ENCODE measurements around the gene TLE3.

Gene TLE3

DNA sequence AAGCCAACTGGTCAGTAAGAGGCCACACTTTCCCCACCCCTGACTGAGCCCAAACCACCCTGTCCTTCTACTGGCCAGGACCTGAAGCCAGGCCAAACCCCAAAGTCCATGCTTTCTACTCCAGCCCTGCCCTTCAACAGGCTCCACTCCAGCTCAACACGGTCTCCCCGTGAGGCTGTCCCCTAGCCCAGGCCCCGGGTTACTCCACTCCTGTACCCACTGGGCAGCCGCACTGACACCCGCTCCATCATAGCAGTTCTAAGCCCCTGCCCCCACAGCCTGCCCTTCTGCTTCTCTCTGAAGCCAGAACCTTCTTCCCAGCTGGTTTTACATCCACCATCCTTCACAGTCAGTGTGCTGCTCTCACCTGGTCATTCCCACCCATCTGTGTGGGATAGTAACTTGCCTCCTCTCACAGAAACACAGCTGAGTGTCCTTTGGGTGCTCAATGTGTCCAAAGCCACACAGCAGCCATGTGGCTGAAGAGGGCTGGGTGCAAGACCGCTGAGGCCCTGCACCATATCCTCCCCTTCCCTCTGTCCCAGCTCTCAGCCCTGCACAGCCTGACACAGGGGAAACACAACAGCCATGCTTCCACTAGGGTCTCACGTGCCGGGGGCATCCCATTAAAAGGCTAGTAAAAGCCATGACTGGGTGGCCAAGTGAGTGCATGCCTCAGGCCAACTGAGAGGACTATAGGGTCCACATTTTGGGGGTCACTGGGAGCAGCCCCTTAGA lies 38.1 kb downstream of the TLE3 start:
- no peaks in the 10 kb centered on the region for H3K79me2 ChIP-seq (ENCODE audit: insufficient read depth, low read length)
- no peak overlapping the region for H3K4me2 ChIP-seq (ENCODE audit: low read depth, low read length, poor library complexity, severe bottlenecking)
- no peaks in the 10 kb centered on the region for H3K36me3 ChIP-seq (ENCODE audit: low read length)
- H3K9me2 ChIP-seq (replicated peaks; ENCODE audit: insufficient read depth, low read length), result no peaks in the 10 kb centered on the region
- no peak overlapping the region for H3K27ac ChIP-seq (ENCODE audit: low read depth, low read length)
- H2AFZ ChIP-seq (ENCODE audit: low read depth, low read length, severe bottlenecking), result no peak overlapping the region
- H3K9me3 ChIP-seq (ENCODE audit: insufficient read depth, low read length), result no peaks in the 10 kb centered on the region
- H3K4me3 ChIP-seq (ENCODE audit: insufficient read depth, low read length, poor library complexity, severe bottlenecking), result no peak overlapping the region
- no peaks in the 10 kb centered on the region for H4K20me1 ChIP-seq (ENCODE audit: low read depth, low read length)
- no peaks in the 10 kb centered on the region for H3F3A ChIP-seq (ENCODE audit: insufficient read depth)
- H3K27me3 ChIP-seq (ENCODE audit: low read length), result no peaks in the 10 kb centered on the region
- H3K9ac ChIP-seq (ENCODE audit: low read length), result no peak overlapping the region
- TF ChIP-seq, protein P1, sequence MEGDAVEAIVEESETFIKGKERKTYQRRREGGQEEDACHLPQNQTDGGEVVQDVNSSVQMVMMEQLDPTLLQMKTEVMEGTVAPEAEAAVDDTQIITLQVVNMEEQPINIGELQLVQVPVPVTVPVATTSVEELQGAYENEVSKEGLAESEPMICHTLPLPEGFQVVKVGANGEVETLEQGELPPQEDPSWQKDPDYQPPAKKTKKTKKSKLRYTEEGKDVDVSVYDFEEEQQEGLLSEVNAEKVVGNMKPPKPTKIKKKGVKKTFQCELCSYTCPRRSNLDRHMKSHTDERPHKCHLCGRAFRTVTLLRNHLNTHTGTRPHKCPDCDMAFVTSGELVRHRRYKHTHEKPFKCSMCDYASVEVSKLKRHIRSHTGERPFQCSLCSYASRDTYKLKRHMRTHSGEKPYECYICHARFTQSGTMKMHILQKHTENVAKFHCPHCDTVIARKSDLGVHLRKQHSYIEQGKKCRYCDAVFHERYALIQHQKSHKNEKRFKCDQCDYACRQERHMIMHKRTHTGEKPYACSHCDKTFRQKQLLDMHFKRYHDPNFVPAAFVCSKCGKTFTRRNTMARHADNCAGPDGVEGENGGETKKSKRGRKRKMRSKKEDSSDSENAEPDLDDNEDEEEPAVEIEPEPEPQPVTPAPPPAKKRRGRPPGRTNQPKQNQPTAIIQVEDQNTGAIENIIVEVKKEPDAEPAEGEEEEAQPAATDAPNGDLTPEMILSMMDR (IDR thresholded peaks at IDR 0.05; ENCODE audit: insufficient read depth, low read length, poor library complexity, severe bottlenecking), result no peak
- TF ChIP-seq EZH2phosphoT487 (conservative IDR thresholded peaks at IDR 0.05; ENCODE audit: low read length), result no peak

DNA sequence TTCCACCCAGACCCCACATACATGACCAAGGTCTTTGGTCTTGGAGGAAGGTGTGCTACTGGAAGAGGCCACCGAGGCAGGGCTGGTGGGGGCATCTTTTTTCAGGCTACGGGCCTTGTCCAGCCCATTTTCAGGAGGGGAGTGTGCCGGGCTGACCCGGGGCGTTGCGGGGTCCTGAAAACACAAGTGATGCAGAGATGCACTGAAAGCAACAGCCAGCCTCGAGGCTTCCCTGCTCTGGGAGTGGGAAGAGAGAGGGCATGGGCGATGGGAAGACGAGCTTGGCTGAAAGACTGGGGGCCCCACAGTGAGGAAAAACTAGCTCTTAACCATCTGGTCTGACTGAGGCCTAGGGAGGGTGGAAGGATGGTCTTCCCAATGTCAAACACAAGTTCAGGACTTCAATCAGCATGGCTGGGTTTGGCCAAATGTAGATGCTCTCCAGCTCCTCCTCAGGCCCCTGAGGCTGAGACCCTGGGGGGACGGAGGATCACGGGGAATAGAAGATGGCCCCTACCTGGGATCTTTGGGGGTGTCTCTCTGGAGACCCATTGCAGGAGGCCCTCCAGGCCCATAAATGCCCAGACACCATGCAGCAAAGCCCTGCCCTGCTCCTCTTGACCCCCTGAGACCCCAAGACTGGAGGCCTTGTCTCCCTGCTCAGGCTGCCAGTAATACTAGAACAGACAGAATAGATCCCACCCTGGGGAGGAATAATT lies 38.9 kb downstream of the TLE3 start:
- TF ChIP-seq, protein P1 (IDR thresholded peaks at IDR 0.05; ENCODE audit: insufficient read depth, low read length, poor library complexity, severe bottlenecking), result no peak
- TF ChIP-seq EZH2phosphoT487 (conservative IDR thresholded peaks at IDR 0.05; ENCODE audit: low read length), result no peak
- Histone ChIP-seq H3K9me3 (ENCODE audit: insufficient read depth, low read length) (no peaks in the 10 kb centered on the region), H3K36me3 (ENCODE audit: low read length) (no peaks in the 10 kb centered on the region), H3K4me3 (ENCODE audit: insufficient read depth, low read length, poor library complexity, severe bottlenecking) (no peak overlapping the region), H3F3A (ENCODE audit: insufficient read depth) (no peaks in the 10 kb centered on the region), H3K79me2 (ENCODE audit: insufficient read depth, low read length) (no peaks in the 10 kb centered on the region), H3K9me2 (replicated peaks; ENCODE audit: insufficient read depth, low read length) (no peaks in the 10 kb centered on the region), H2AFZ (ENCODE audit: low read depth, low read length, severe bottlenecking) (no peak overlapping the region), H3K9ac (ENCODE audit: low read length) (no peak overlapping the region), H4K20me1 (ENCODE audit: low read depth, low read length) (no peaks in the 10 kb centered on the region), H3K27me3 (ENCODE audit: low read length) (no peaks in the 10 kb centered on the region), H3K27ac (ENCODE audit: low read depth, low read length) (no peak overlapping the region), H3K4me2 (ENCODE audit: low read depth, low read length, poor library complexity, severe bottlenecking) (no peak overlapping the region)

DNA sequence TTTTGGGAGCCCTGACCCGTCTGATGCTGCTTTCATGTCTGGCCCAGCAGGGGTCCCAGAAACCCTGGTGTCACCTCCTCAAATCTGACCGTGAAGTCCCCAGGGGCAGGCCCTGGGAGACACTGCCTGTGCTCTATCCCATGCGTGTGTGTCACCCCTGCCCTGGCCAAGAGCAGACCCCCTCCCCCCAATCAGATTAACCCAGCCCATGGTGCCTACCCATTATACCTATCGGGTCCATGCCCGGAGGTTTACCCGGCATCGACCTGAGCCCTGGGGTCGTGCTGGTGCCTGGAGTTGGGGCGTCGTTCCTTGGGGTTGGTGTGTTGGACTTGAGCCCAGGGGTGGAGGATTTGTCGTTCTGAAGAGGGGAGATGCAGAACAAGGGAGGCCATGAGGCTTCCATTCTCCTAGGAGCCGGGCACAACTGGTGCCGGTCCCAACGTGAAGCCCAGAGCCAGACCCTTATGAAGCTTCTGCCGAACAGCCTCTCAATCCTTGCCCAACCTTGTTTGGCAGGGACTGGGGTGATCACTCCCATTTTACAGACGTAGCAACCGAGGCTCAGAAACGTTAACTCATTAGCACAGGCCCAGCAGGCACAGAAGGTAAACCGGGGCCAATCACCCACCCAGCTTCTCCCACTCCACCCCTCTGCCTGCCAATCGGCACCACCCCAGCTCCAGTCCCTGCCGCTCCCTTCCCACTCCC lies 39.6 kb downstream of the TLE3 start:
- H3K9me2 ChIP-seq (replicated peaks; ENCODE audit: insufficient read depth, low read length), result no peaks in the 10 kb centered on the region
- H3K27ac ChIP-seq (ENCODE audit: low read depth, low read length), result no peak overlapping the region
- no peaks in the 10 kb centered on the region for H3K36me3 ChIP-seq (ENCODE audit: low read length)
- no peaks in the 10 kb centered on the region for H3K9me3 ChIP-seq (ENCODE audit: insufficient read depth, low read length)
- no peaks in the 10 kb centered on the region for H4K20me1 ChIP-seq (ENCODE audit: low read depth, low read length)
- H3F3A ChIP-seq (ENCODE audit: insufficient read depth), result no peaks in the 10 kb centered on the region
- no peak overlapping the region for H2AFZ ChIP-seq (ENCODE audit: low read depth, low read length, severe bottlenecking)
- H3K9ac ChIP-seq (ENCODE audit: low read length), result no peak overlapping the region
- no peaks in the 10 kb centered on the region for H3K79me2 ChIP-seq (ENCODE audit: insufficient read depth, low read length)
- H3K4me2 ChIP-seq (ENCODE audit: low read depth, low read length, poor library complexity, severe bottlenecking), result no peak overlapping the region
- H3K27me3 ChIP-seq (ENCODE audit: low read length), result no peaks in the 10 kb centered on the region
- no peak overlapping the region for H3K4me3 ChIP-seq (ENCODE audit: insufficient read depth, low read length, poor library complexity, severe bottlenecking)
- TF ChIP-seq EZH2phosphoT487 (conservative IDR thresholded peaks at IDR 0.05; ENCODE audit: low read length), result no peak
- TF ChIP-seq, protein P1 (IDR thresholded peaks at IDR 0.05; ENCODE audit: insufficient read depth, low read length, poor library complexity, severe bottlenecking), result no peak
